ENCODE measurements around the gene TAF11L13.

Gene TAF11L13

DNA sequence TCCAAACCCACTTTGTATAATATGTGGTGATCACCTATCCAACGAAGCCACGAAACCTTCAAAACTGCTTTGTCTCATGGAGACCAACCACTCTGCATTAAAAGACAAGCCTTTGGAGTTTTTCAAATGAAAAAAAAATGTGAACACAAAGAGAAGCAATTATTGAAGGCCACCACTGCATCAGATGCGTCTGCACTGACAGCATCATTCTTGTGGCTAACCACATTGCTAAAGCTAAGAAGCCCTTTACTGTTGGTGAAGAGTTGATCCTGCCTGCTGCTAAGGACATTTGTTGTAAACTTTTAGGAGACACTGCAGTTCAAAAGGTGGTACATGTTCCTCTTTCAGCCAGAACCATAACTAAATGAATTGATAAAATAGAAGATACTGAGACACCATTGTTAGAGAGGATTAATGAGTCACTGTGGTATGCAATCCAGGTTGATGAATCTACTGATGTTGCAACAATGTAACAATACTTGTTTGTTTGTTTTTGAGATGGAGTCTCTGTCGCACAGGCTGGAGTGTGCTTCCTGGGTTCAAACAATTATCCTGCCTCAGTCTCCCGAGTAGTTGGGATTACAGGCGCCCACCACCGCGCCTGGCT is 47.8 kb downstream of the TAF11L13 start:
- DNase-seq (ENCODE audit: low spot score) = no peak

DNA sequence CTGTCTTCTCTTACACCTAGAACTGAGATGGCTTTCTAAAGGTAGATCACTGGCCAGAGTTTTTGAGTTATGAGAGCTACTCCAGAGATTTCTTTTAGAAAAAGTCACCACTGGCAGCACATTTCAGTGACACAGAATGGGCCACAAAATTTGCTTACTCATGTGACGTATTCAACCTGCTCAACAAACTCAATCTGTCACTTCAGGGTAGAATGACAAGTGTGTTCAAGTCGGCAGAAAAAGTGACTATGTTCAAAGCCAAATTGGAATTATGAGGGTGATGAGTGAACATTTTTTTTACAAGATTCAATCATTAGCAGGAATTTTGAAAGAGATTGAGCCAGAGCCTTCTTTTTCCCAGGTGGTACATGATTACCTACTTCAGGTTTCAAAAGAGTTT is 48.8 kb downstream of the TAF11L13 start:
- no peak for DNase-seq (ENCODE audit: low spot score)
